ENCODE data around the gene OSTF1.

OSTF1 gene

GRCh38 chr9:75085640-75086039, 2.7 kb upstream of the OSTF1 start:
- no peak for DNase-seq

GRCh38 chr9:75086541-75087288, 1.6 kb upstream of the OSTF1 start:
- DNase-seq = no peak

- DNase-seq = peak in 1 of 4 experiments; percentile 9
Observed at GRCh38 chr9:75087289-75087823, 958 bp upstream of the OSTF1 start.

- DNase-seq = peak in 1 of 4 experiments; percentile 41
Observed at GRCh38 chr9:75088646-75089372, 495 bp downstream of the OSTF1 start.

- no peak for DNase-seq
Observed at GRCh38 chr9:75089373-75089766, 1.1 kb downstream of the OSTF1 start.

GRCh38 chr9:75090579-75090978, 2.3 kb downstream of the OSTF1 start:
- no peak for DNase-seq

GRCh38 chr9:75092766-75093165, 4.5 kb downstream of the OSTF1 start:
- no peak for DNase-seq

- DNase-seq = no peak
Observed at GRCh38 chr9:75096796-75097195, 8.5 kb downstream of the OSTF1 start.

- DNase-seq = no peak
Observed at GRCh38 chr9:75101004-75101588, 12.8 kb downstream of the OSTF1 start.

- no peak for DNase-seq
Observed at GRCh38 chr9:75102177-75102790, 14.0 kb downstream of the OSTF1 start.

GRCh38 chr9:75104607-75105006, 16.3 kb downstream of the OSTF1 start:
- DNase-seq = no peak

GRCh38 chr9:75105019-75105540, 16.8 kb downstream of the OSTF1 start:
- DNase-seq = no peak

GRCh38 chr9:75105841-75106240, 17.5 kb downstream of the OSTF1 start:
- no peak for DNase-seq

GRCh38 chr9:75106857-75107256, 18.5 kb downstream of the OSTF1 start:
- DNase-seq = no peak

GRCh38 chr9:75108571-75108970, 20.3 kb downstream of the OSTF1 start:
- DNase-seq = no peak

GRCh38 chr9:75109210-75109839, 21.0 kb downstream of the OSTF1 start:
- no peak for DNase-seq

GRCh38 chr9:75111019-75111622, 22.8 kb downstream of the OSTF1 start:
- no peak for DNase-seq

GRCh38 chr9:75112789-75113188, 24.5 kb downstream of the OSTF1 start:
- no peak for DNase-seq

GRCh38 chr9:75116306-75116705, 28.0 kb downstream of the OSTF1 start:
- DNase-seq = no peak

GRCh38 chr9:75117564-75117963, 29.2 kb downstream of the OSTF1 start:
- DNase-seq = no peak

GRCh38 chr9:75120686-75121085, 32.4 kb downstream of the OSTF1 start:
- DNase-seq = no peak

- no peak for DNase-seq
Observed at GRCh38 chr9:75121914-75122558, 33.7 kb downstream of the OSTF1 start.
